Cardiac muscle cell (in vitro differentiated cells and primary cell): ENCODE data around the gene PEF1. TPM values are rescaled to one million over a fixed set of nuclear protein-coding genes. Genes with fewer than 3 reads are reported as not detected.

Source experiments
- DNase-seq, 2 donors: peaks; one replicate each; pipeline versions ENCODE4 v3.0.0 to v3.0.0-alpha.2; 2010 to 2017; ENCODE audit warnings: low read depth in 1 of 2, low spot score in 1 of 2
- H3K27ac ChIP-seq: fragments of 200-600 bp; sonication (generic); 2 replicates; pipeline ENCODE4 v1.5.1; 2016
- H3K27me3 ChIP-seq: fragments of 200-600 bp; sonication (generic); 2 replicates; pipeline ENCODE4 v1.6.0; 2016; ENCODE audit warnings: control low read depth
- H3K36me3 ChIP-seq: fragments of 200-600 bp; sonication (generic); 2 replicates; pipeline ENCODE4 v1.5.1; 2016; ENCODE audit warnings: control low read depth
- H3K4me1 ChIP-seq: fragments of 200-600 bp; sonication (generic); 2 replicates; pipeline ENCODE4 v1.8.1; 2017; ENCODE audit warnings: low read depth, mild to moderate bottlenecking, mixed run types
- H3K4me3 ChIP-seq: fragments of 200-600 bp; sonication (generic); 2 replicates; pipeline ENCODE4 v1.5.1; 2016; ENCODE audit warnings: mild to moderate bottlenecking
- H3K9me3 ChIP-seq: fragments of 200-600 bp; sonication (generic); 2 replicates; pipeline ENCODE4 v1.5.1; 2017; ENCODE audit warnings: low read depth, mild to moderate bottlenecking, control low read depth
- polyA plus RNA-seq: library from polyadenylated mRNA; unstranded; fragments of >200 nt; fragmentation: Nextera tagmentation; extraction: Ambion mirVana; gene quantifications from 2 replicates; pipeline ENCODE4 v1.2.1, GENCODE V29; 2016
- total RNA-seq: library from RNA; depleted of rRNA; stranded (reverse); fragments of >200 nt; gene quantifications from 2 replicates; pipeline ENCODE4 v1.2.3, GENCODE V29; 2016
- TF ChIP-seq, protein P1 (sequence below): IDR thresholded peaks from 2 replicates; pipeline ENCODE4 v1.5.1; 2012; ENCODE audit warnings: low read depth, mild to moderate bottlenecking, low read length

The PEF1 gene
- total and polyA plus RNA-seq, 2 experiments from 2014 or later = 89.3 to 97.8 TPM

GRCh38 chr1:31605908-31606427, 38.7 kb downstream of the PEF1 start:
- TF ChIP-seq, protein P1, sequence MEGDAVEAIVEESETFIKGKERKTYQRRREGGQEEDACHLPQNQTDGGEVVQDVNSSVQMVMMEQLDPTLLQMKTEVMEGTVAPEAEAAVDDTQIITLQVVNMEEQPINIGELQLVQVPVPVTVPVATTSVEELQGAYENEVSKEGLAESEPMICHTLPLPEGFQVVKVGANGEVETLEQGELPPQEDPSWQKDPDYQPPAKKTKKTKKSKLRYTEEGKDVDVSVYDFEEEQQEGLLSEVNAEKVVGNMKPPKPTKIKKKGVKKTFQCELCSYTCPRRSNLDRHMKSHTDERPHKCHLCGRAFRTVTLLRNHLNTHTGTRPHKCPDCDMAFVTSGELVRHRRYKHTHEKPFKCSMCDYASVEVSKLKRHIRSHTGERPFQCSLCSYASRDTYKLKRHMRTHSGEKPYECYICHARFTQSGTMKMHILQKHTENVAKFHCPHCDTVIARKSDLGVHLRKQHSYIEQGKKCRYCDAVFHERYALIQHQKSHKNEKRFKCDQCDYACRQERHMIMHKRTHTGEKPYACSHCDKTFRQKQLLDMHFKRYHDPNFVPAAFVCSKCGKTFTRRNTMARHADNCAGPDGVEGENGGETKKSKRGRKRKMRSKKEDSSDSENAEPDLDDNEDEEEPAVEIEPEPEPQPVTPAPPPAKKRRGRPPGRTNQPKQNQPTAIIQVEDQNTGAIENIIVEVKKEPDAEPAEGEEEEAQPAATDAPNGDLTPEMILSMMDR = no peak
- Histone ChIP-seq H3K9me3 (no peaks in the 10 kb centered on the region), H3K4me3 (no peak overlapping the region), H3K27me3 (peaks cover 3% of the 10 kb centered on the region), H3K27ac (no peak overlapping the region), H3K36me3 (no peaks in the 10 kb centered on the region), H3K4me1 (no peaks in the 10 kb centered on the region)
- DNase-seq = peak in 1 of 2 donors; percentile 50

GRCh38 chr1:31602081-31602480, 42.6 kb downstream of the PEF1 start:
- TF ChIP-seq, protein P1 = no peak
- no peaks in the 10 kb centered on the region for H3K9me3 ChIP-seq
- H3K4me3 ChIP-seq = no peak overlapping the region
- peaks cover 7% of the 10 kb centered on the region for H3K27me3 ChIP-seq
- H3K36me3 ChIP-seq = no peaks in the 10 kb centered on the region
- no peak for DNase-seq
- H3K27ac ChIP-seq = no peak overlapping the region
- no peaks in the 10 kb centered on the region for H3K4me1 ChIP-seq

DNA sequence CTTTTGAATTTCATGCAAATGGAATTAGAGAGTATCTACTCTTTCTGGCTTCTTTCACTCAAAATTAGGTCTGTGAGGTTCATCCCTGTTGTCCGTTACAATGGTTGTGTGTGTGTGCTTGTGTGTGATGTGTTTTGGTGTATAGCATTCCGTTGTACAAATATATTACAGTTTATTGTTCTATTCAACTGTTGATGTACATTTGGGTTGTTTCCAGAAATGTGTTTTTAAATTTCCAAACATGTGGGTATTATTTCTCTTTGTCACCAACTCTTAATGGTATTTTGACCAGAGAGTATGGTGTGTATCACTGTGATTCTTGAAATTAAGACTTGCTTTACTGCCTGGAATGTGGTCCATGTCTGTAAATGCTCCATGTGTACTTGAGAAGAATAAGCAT, 44.0 kb downstream of the PEF1 start:
- Histone ChIP-seq H3K4me3 (no peak overlapping the region), H3K4me1 (no peaks in the 10 kb centered on the region), H3K9me3 (no peaks in the 10 kb centered on the region), H3K36me3 (no peaks in the 10 kb centered on the region), H3K27ac (no peak overlapping the region), H3K27me3 (peaks cover 7% of the 10 kb centered on the region)
- no peak for DNase-seq
- TF ChIP-seq, protein P1 = no peak

DNA sequence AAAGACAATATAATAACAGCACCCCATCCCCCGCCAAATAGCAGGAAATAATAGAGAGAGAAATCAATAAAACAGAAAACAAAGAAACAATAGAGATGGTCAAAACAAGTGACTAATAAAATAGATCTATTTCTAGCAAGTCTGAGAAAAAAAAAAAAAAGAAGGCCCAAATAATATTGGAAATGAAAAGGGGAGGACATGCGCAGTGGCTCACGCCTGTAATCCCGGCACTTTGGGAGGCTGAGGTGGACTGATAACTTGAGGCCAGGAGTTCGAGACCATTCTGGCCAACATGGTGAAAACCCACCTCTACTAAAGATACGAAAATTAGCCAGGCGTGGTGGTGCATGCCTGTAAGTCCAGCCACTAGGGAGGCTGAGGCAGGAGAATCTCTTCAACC, 45.7 kb downstream of the PEF1 start:
- no peaks in the 10 kb centered on the region for H3K9me3 ChIP-seq
- no peak for DNase-seq

GRCh38 chr1:31596737-31597097, 48.0 kb downstream of the PEF1 start:
- DNase-seq = no peak
- Histone ChIP-seq H3K4me1 (no peaks in the 10 kb centered on the region), H3K9me3 (no peaks in the 10 kb centered on the region), H3K27me3 (peaks cover 4% of the 10 kb centered on the region), H3K36me3 (no peaks in the 10 kb centered on the region), H3K4me3 (no peak overlapping the region), H3K27ac (no peak overlapping the region)
- TF ChIP-seq, protein P1 = no peak

More for the DNA sequence above, 45.7 kb downstream of the PEF1 start:
- TF ChIP-seq, protein P1 = no peak
- Histone ChIP-seq H3K36me3 (no peaks in the 10 kb centered on the region), H3K27ac (no peak overlapping the region), H3K27me3 (peaks cover 7% of the 10 kb centered on the region), H3K4me3 (no peak overlapping the region), H3K4me1 (no peaks in the 10 kb centered on the region)
